ENCODE data around the gene UTP14C. TPM values are rescaled to one million over a fixed set of nuclear protein-coding genes. Genes with fewer than 3 reads are reported as not detected.

The UTP14C gene
- total RNA-seq (24.7 and 30.1 TPM in 2 replicates), polyA plus RNA-seq (9.9 and 10.0 TPM in 2 replicates)

- TF ChIP-seq EZH2 (IDR thresholded peaks at IDR 0.05; ENCODE audit: borderline replicate concordance) (no peak), EZH2phosphoT487 (IDR thresholded peaks at IDR 0.05; ENCODE audit: low read depth, severe bottlenecking, unreplicated experiment) (no peak)
- TF ChIP-seq, protein P1, sequence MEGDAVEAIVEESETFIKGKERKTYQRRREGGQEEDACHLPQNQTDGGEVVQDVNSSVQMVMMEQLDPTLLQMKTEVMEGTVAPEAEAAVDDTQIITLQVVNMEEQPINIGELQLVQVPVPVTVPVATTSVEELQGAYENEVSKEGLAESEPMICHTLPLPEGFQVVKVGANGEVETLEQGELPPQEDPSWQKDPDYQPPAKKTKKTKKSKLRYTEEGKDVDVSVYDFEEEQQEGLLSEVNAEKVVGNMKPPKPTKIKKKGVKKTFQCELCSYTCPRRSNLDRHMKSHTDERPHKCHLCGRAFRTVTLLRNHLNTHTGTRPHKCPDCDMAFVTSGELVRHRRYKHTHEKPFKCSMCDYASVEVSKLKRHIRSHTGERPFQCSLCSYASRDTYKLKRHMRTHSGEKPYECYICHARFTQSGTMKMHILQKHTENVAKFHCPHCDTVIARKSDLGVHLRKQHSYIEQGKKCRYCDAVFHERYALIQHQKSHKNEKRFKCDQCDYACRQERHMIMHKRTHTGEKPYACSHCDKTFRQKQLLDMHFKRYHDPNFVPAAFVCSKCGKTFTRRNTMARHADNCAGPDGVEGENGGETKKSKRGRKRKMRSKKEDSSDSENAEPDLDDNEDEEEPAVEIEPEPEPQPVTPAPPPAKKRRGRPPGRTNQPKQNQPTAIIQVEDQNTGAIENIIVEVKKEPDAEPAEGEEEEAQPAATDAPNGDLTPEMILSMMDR (IDR thresholded peaks at IDR 0.05; ENCODE audit: poor library complexity) = no peak
- peak within 1 kb of the TSS; percentile 17 for H3K4me2 ChIP-seq
Measured at GRCh38 chr13:52024481-52024880, at the start of gene UTP14C. Gene UTP14C, plus strand, starts transcription at chr13:52024691. Its CDS starts 4,114 bp downstream, at chr13:52028805.

GRCh38 chr13:51976423-51976822, 48.1 kb upstream of the UTP14C start:
- H3K36me3 ChIP-seq (replicated peaks; ENCODE audit: insufficient read depth, low read depth) = no peaks in the 10 kb centered on the region
- no peak overlapping the region for H2AFZ ChIP-seq
- H3K9me3 ChIP-seq (ENCODE audit: low read depth) = no peaks in the 10 kb centered on the region
- no peaks in the 10 kb centered on the region for H3K27me3 ChIP-seq
- H3K4me2 ChIP-seq = no peak overlapping the region
- 48% methylated on average over 1 of the region's 1 CpG for WGBS (ENCODE audit: low lambda C conversion rate, missing lambda C conversion rate)
- no peak overlapping the region for H3K27ac ChIP-seq
- no peak for TF ChIP-seq EZH2phosphoT487 (IDR thresholded peaks at IDR 0.05; ENCODE audit: low read depth, severe bottlenecking, unreplicated experiment)
- TF ChIP-seq EZH2 (IDR thresholded peaks at IDR 0.05; ENCODE audit: borderline replicate concordance) = no peak
- TF ChIP-seq, protein P1 (IDR thresholded peaks at IDR 0.05; ENCODE audit: poor library complexity) = no peak
- no peaks in the 10 kb centered on the region for H3K9me2 ChIP-seq (replicated peaks; ENCODE audit: insufficient read depth)
- DNase-seq (ENCODE audit: low spot score) = no peak
- no peak overlapping the region for H3K4me3 ChIP-seq
- no peaks in the 10 kb centered on the region for H4K20me1 ChIP-seq (ENCODE audit: insufficient read depth, poor library complexity, severe bottlenecking)
- peaks cover 76% of the 10 kb centered on the region for H3K79me2 ChIP-seq
- H3K4me1 ChIP-seq (ENCODE audit: insufficient read depth) = peaks cover 23% of the 10 kb centered on the region

More at GRCh38 chr13:52024481-52024880, at the start of gene UTP14C:
- no peak within 1 kb of the TSS for H2AFZ ChIP-seq
- WGBS (ENCODE audit: low lambda C conversion rate, missing lambda C conversion rate) = 100% methylated on average over 3 of the region's 3 CpGs
- no peaks in the 10 kb centered on the region for H3K9me2 ChIP-seq (replicated peaks; ENCODE audit: insufficient read depth)
- peak within 1 kb of the TSS; percentile 5 for H3K27ac ChIP-seq
- H3K36me3 ChIP-seq (replicated peaks; ENCODE audit: insufficient read depth, low read depth) = no peaks in the 10 kb centered on the region
- H3K4me3 ChIP-seq = no peak within 1 kb of the TSS
- H3K27me3 ChIP-seq = no peaks in the 10 kb centered on the region
- no peaks in the 10 kb centered on the region for H3K9me3 ChIP-seq (ENCODE audit: low read depth)
- no peak for DNase-seq (ENCODE audit: low spot score)
- peaks cover 18% of the 10 kb centered on the region for H3K4me1 ChIP-seq (ENCODE audit: insufficient read depth)
- H3K79me2 ChIP-seq = peaks cover 44% of the 10 kb centered on the region
- peaks cover 2% of the 10 kb centered on the region for H4K20me1 ChIP-seq (ENCODE audit: insufficient read depth, poor library complexity, severe bottlenecking)

DNA sequence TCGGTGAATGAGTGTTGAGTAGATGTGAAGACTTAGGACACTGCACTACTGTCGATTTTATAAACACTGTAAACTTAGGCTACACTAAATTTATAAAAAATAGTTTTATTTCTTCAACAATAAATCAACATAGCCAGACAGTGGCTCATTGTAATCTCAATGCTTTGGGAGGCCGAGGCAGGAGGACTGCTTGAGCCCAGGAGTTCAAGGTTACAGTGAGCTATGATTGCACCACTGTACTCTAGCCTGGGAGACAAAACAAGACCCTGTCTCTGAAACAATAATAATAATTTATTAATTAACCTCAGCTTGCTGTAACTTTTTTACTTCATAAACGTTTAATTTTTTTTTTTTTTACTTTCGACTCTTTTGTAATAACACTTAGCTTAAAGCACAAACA, 47.6 kb upstream of the UTP14C start:
- H3K4me3 ChIP-seq = no peak overlapping the region
- no peak for DNase-seq (ENCODE audit: low spot score)

More for the DNA sequence above, 47.6 kb upstream of the UTP14C start:
- H3K4me2 ChIP-seq = no peak overlapping the region
- peaks cover 80% of the 10 kb centered on the region for H3K79me2 ChIP-seq
- H3K36me3 ChIP-seq (replicated peaks; ENCODE audit: insufficient read depth, low read depth) = no peaks in the 10 kb centered on the region
- no peak for TF ChIP-seq EZH2phosphoT487 (IDR thresholded peaks at IDR 0.05; ENCODE audit: low read depth, severe bottlenecking, unreplicated experiment)
- TF ChIP-seq, protein P1 (IDR thresholded peaks at IDR 0.05; ENCODE audit: poor library complexity) = no peak
- TF ChIP-seq EZH2 (IDR thresholded peaks at IDR 0.05; ENCODE audit: borderline replicate concordance) = no peak
- H2AFZ ChIP-seq = no peak overlapping the region
- H4K20me1 ChIP-seq (ENCODE audit: insufficient read depth, poor library complexity, severe bottlenecking) = no peaks in the 10 kb centered on the region
- no peaks in the 10 kb centered on the region for H3K9me3 ChIP-seq (ENCODE audit: low read depth)
- H3K9me2 ChIP-seq (replicated peaks; ENCODE audit: insufficient read depth) = no peaks in the 10 kb centered on the region
- no peaks in the 10 kb centered on the region for H3K27me3 ChIP-seq
- no peak overlapping the region for H3K27ac ChIP-seq
- H3K4me1 ChIP-seq (ENCODE audit: insufficient read depth) = peaks cover 25% of the 10 kb centered on the region
- 95% methylated on average over 5 of the region's 5 CpGs for WGBS (ENCODE audit: low lambda C conversion rate, missing lambda C conversion rate)
